IPS-15b (cell line): ENCODE data around the gene OR5L1.

Experiments used
- H3K27me3 ChIP-seq: one replicate; pipeline ENCODE4 v1.6.1; 2013; ENCODE audit warnings: low read length; ENCODE audit not compliant: control insufficient read depth, insufficient read depth
- H3K36me3 ChIP-seq: one replicate; pipeline ENCODE4 v1.6.1; 2013; ENCODE audit warnings: low read length; ENCODE audit not compliant: control insufficient read depth, insufficient read depth
- H3K4me1 ChIP-seq: one replicate; pipeline ENCODE4 v1.6.1; 2013; ENCODE audit warnings: mild to moderate bottlenecking, low read length; ENCODE audit not compliant: control insufficient read depth, insufficient read depth
- H3K4me3 ChIP-seq: one replicate; pipeline ENCODE4 v1.5.1; 2013; ENCODE audit warnings: low read depth, low read length
- H3K9ac ChIP-seq: one replicate; pipeline ENCODE4 v1.6.1; 2013; ENCODE audit warnings: low read depth, mild to moderate bottlenecking, low read length
- H3K9me3 ChIP-seq: one replicate; pipeline ENCODE4 v1.6.1; 2013; ENCODE audit warnings: mild to moderate bottlenecking, low read length; ENCODE audit not compliant: control insufficient read depth, insufficient read depth

The OR5L1 gene

DNA sequence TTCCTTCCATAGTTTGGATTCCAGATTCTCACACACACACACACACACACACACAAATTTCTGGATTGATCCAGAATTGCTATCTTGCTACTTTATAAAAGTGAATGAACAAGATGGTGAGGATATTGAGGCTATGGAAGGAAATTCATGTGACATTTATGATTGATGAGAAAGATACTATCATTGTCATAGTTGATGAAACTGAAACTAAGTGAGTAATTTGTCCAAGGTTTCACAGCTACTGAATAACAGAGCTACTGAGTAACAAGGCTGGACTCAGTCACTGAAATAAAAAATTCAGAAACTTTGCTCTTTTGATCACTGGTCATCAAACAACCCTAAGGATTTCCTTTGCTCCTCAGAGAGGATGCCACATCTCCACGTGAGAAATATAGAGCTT lies 43.5 kb downstream of the OR5L1 start:
- no peak overlapping the region for H3K9ac ChIP-seq
- no peaks in the 10 kb centered on the region for H3K36me3 ChIP-seq
- H3K9me3 ChIP-seq: peaks cover 6% of the 10 kb centered on the region
- no peaks in the 10 kb centered on the region for H3K27me3 ChIP-seq
- no peaks in the 10 kb centered on the region for H3K4me1 ChIP-seq
- no peak overlapping the region for H3K4me3 ChIP-seq
